D721Med (cell line): ENCODE data around the gene TFR2.

Experiments
- DNase-seq: peaks from one replicate; pipeline ENCODE4 v3.0.0; 2011; ENCODE audit warnings: low spot score; ENCODE audit not compliant: insufficient read length
- FAIRE-seq: peaks from 2 replicates; lab custom pipeline; 2011; peaks lifted over from hg19 to GRCh38; lab: Jason Lieb, UNC
- TF ChIP-seq, protein P1 (sequence below): IDR thresholded peaks from 2 replicates; pipeline ENCODE4 v1.5.1; 2012; ENCODE audit warnings: mild to moderate bottlenecking, control low read depth; ENCODE audit not compliant: insufficient read depth; ENCODE audit errors: missing control alignments

TFR2 gene

DNA sequence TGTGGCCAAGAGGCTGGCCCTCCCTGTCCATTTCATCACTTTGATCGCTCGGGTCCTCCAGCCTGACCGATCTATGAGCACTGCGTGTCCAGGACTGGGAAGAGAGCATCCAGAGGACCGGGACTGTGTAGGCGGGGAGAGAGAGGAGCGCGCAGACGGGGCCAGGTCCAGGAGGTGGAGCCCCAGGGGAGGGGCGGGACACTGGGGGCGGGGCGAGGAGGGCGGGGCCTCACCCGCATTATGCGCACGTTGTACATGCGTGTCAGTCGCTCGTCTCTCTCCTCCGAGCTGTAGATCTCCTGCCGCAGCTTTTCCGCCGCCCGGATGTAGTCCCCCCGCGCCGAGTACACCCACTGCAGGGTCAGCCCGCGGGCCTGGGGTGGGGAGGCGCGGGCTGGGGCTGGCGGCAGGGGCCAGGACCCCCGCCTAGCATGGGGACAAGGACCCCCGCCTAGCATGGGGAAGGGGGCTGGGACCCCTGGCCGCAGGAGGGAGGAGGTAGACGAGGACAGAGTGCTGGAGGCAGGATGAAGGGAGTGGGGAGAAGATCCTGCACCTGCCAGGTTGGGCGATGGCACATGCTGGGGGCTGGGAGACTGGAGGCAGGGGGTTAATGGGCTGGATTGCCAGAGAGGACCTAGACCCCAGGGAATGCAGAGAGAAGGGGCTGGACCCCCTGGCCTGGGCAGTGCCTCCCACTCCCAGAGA is 14.7 kb downstream of the TFR2 start:
- no peak for FAIRE-seq
- peak; percentile 100 for DNase-seq

DNA sequence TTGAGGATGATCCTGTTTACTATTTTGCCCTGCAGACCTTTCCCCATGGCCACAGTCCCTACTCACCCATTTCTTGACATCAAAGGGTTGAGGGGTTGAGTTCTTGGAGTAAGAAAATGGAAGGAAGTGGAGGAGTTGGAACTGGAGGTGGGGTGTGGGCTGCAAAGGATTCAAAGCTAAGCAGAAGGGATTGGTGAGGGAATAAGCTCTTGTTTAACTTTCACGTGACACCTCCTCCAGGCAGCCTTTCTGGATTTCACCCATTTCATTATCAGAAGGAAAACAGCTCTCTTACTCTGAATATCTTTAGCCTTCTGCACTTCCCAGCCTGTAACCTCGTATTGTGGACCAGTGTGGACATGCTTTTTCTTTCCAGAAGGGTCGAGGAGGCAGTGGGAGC is 15.3 kb downstream of the TFR2 start:
- TF ChIP-seq, protein P1, sequence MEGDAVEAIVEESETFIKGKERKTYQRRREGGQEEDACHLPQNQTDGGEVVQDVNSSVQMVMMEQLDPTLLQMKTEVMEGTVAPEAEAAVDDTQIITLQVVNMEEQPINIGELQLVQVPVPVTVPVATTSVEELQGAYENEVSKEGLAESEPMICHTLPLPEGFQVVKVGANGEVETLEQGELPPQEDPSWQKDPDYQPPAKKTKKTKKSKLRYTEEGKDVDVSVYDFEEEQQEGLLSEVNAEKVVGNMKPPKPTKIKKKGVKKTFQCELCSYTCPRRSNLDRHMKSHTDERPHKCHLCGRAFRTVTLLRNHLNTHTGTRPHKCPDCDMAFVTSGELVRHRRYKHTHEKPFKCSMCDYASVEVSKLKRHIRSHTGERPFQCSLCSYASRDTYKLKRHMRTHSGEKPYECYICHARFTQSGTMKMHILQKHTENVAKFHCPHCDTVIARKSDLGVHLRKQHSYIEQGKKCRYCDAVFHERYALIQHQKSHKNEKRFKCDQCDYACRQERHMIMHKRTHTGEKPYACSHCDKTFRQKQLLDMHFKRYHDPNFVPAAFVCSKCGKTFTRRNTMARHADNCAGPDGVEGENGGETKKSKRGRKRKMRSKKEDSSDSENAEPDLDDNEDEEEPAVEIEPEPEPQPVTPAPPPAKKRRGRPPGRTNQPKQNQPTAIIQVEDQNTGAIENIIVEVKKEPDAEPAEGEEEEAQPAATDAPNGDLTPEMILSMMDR, result no peak
- FAIRE-seq, result no peak
- no peak for DNase-seq

More for the DNA sequence above, 14.7 kb downstream of the TFR2 start:
- TF ChIP-seq, protein P1, result no peak

DNA sequence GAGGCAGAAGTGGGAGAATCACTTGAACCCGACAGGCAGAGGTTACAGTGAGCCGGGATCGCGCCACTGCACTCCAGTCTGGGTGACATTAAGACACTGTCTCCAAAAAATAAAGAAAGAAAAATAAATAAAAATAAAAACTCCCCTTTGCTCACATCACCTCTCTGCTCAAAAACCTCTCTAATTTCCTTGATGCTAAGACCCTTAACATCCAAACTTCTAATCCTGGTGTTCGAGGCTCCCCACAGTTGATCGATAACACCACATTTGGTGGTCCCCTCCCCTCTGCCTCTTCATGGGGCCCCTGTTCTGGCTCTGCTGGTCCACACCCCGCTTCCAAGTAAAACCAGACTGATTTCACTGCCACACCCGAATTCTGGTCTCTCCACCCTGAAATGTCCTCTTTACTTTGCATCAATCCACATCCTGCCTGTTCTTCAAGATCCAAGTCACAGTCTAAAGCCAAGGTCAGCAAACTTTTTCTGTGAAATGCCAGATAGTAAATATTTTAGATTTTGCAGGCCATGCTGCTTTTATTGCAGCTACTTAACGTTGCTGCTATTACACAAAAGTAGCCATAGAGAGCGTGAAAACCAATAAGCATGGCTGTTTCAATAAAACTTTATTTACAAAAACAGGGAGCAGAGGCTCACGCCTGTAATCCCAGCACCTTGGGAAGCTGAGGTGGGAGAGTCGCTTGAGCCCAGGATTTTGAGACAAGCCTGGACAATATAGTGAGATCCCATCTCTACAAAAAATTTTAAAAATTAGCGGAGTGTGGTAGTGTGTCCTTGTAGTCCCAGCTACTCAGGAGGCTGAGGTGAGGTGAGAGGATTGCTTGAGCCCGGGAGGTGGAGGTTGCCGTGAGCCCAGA is 17.2 kb downstream of the TFR2 start:
- FAIRE-seq, result no peak
- DNase-seq, result no peak
- TF ChIP-seq, protein P1, result no peak

DNA sequence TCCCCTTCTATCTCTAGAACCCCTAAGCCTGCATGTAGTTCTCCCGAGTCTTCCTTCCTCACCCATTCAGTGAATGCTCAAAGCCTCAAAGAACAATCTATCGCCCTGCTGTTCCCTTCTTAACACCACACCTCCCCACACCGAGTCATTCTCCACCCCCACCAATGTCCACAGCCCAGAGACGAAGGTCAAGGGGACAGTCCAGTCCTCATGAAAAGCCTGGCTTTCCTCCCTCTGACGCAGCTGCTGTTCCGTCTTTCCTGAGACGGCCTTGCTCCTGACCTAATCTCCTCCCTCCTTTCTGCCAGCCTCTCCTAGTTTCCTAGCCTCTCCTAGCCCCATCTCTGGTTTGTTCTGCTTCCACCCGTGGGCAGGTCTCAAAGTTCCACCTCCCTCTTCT is 19.8 kb downstream of the TFR2 start:
- no peak for DNase-seq
- FAIRE-seq, result no peak
- TF ChIP-seq, protein P1, result no peak

DNA sequence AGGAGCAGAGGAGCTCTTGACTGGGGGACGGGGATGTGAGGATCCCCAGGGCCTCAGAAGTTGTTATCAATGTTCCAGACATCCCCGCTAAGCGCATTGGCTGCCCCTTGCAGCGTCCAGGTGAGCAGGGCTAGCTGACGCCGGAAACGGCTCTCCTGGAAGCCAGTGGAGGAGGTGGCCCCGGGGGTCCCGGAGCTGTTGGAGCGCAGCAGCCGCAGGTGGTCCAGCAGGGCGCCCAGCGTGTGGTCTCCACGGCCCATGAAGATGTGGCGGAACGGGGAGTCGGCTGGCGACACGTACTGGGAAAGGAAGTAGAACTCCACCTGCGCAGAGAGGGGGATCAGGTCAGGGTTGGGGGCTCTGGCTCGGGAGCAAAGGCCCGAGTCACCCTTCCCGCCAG is 20.5 kb downstream of the TFR2 start:
- TF ChIP-seq, protein P1, result no peak
- no peak for DNase-seq
- FAIRE-seq, result no peak

DNA sequence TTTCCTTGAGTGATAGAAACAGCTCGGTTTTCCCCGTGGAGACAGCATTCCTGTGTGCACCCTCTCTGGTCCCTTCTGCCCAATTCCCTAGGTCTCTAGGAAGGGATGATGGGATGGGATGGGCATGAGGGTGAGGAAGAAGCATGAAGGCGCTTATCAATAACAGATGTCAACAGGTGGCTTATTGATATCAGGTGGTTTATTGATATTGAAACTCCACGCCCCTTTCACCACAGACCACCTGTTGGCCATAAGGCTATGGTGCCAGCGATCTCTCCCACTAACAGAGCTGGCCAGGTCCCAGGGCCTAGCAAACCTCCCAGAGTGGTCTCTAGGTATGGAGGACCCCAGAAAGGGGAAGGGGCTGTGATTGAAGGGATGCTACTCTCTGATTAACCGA is 21.1 kb downstream of the TFR2 start:
- TF ChIP-seq, protein P1, result no peak
- FAIRE-seq, result no peak
- DNase-seq, result no peak

DNA sequence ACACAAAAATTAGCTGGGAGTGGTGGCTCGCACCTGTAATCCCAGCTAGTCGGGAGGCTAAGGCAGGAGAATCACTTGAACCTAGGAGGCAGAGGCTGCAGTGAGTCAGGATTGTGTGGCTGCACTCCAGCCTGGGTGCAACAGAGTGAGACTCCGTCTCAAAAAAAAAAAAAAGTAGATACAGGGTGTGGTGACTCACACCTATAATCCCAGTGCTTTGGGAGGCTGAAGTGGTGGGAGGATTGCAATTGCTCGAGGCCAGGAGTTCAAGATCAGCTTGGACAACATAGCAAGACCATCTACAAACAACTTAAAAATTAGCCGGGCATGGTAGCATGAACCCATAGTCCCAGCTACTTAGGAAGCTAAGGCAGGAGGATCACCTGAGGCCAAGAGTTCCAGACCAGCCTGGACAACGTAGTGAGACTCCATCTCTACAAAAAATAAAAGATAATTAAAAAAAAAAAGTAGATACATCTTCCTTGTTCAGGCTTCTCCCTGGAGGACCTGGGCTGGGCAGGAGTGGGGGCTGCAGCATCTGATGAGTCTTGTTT is 27.0 kb downstream of the TFR2 start:
- FAIRE-seq (no peak), DNase-seq (no peak)
- TF ChIP-seq, protein P1, result no peak
